VCaP (cell line): Measurements from ENCODE around the gene CYP3A5.
A peak's percentile ranks its signal among the peaks of the same experiment; 100 is the strongest.
"Not testable (repeated sequence)": the region's sequence is repeated elsewhere in the genome, so short reads cannot be mapped to it uniquely, and the experiment has no call there.

Experiments used
- H3K27ac ChIP-seq: fragments of 450-650 bp; 2 replicates; pipeline ENCODE4 v1.5.1; 2017
- CTCF ChIP-seq: fragments of 450-650 bp; conservative IDR thresholded peaks from 2 replicates; pipeline ENCODE4 v1.5.1; 2017; ENCODE audit warnings: mild to moderate bottlenecking, moderate library complexity

The CYP3A5 gene

DNA sequence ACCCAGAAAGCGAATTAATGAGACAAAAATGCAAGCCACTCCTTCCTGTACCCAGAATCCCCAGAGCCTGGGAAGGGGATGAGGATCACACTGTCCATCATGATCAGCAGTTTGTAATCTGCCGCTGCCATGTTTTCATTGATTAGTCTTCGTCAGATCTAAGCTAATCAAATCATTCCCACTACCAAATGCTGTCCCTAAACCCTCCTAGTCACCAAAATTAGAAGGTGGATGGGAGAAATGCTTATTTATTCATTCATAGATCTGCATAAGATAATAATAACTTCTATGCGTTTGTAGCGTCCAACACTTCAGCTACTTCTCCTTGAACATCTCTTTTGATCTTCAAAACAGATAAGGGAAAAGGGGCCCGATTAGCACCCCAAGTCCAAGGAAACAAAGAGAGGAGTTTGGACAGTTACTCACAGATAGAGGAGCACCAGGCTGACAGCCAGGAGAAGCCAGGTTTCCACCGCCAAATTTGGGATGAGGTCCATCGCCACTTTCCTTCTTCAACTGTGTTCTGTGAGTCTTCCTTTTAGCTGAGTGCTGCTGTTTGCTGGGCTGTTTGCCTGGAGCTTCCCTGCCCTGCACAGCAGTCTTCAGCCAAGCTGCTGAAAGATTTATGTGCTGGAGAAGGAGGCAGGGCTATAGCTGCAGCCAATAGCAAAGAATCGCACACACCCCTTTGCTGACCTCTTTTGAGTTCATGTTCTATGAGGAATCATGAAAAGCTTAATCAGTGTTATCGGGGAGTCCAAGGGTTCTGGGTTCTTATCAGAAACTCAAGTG lies at the start of gene CYP3A5:
Gene CYP3A5 (minus strand): TSS at position 597 of the 792 bp plus-strand sequence. CDS start 100 bp downstream, at position 497.
- no peak within 1 kb of the TSS for H3K27ac ChIP-seq
- no peak for TF ChIP-seq CTCF

DNA sequence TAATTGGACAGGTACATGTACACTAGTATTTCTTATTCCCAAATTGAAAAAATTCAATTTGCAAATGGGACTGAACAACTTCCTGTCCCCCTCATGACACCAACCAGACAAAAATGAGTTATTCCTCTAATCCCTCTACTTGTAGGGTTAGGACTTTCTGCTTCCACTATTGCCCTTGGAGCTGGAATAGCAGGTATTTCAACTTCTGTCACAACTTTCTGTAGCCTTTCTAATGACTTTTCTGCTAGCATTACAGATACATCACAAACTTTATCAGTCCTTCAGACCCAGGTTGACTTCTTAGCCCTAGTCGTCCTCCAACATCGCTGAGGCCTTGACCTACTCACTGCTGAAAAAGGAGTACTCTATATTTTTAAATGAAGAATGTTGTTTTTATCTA lies 48.8 kb upstream of the CYP3A5 start:
- TF ChIP-seq CTCF: no peak
- no peak overlapping the region for H3K27ac ChIP-seq

- H3K27ac ChIP-seq: not testable (repeated sequence)
Observed at GRCh38 chr7:99723201-99723600, 43.4 kb upstream of the CYP3A5 start.

GRCh38 chr7:99720800-99721595 lies 41.2 kb upstream of the CYP3A5 start:
- TF ChIP-seq CTCF: no peak
- H3K27ac ChIP-seq: no peak overlapping the region

- no peak overlapping the region for H3K27ac ChIP-seq
- no peak for TF ChIP-seq CTCF
Observed at GRCh38 chr7:99719996-99720769, 40.4 kb upstream of the CYP3A5 start.

DNA sequence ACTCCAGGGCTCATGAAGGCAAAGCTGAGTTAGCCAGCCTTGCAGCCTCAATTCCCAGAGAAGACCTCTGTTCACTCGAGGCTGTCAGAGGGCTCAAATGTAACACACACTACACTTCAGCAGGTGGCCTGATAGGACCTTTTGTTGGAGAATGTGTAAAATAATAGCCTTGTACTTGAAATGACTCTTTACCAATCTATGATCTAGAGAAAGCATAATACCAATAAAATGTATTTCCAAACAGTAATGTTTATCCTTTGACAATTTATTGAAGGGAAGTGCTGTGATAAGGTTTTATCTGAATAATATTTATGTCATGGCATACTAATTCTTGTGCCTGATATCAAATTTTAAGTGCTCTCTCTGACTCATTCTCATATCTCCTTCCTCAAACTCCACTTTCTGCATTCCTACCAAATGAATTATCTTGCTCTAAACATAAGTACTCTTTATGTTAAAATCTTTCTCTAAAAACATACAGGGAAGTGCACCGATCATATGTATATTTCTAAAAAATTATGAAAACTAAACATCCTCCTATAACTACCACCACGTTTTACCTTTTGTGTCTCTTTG lies 34.3 kb upstream of the CYP3A5 start:
- H3K27ac ChIP-seq: peak overlapping the region; percentile 38

More for the DNA sequence above, 34.3 kb upstream of the CYP3A5 start:
- TF ChIP-seq CTCF: 0 out of 2 replicates have a peak, but pooled peaks have one; percentile 12
